Heart right ventricle (tissue), 16 donors: ENCODE measurements around the gene GNAT1. TPM values are rescaled to one million over a fixed set of nuclear protein-coding genes. Genes with fewer than 3 reads are reported as not detected.

Source experiments
- ATAC-seq, 8 donors: fragments of 200-7000 bp; cut with Tn5 transposase; one replicate each; pipeline ENCODE4 v1.9.1; 2020; ENCODE audit warnings: mild to moderate bottlenecking in 8 of 8, moderate library complexity in 8 of 8, moderate number of reproducible peaks in 1 of 8
- DNase-seq, 2 donors: peaks; one replicate each; pipeline ENCODE4 v3.0.0-alpha.2; 2020
- H3K27ac ChIP-seq, 10 donors: fragments of 200-600 bp; sonication (generic) in 2 of 10; one replicate each; pipeline versions ENCODE4 v1.5.0 to v1.8.0; 2020 to 2022; ENCODE audit warnings: mild to moderate bottlenecking in 3 of 10
- H3K27me3 ChIP-seq, 7 donors: fragments of 200-600 bp; one replicate each; pipeline ENCODE4 v1.8.0; 2021 to 2022; ENCODE audit warnings: mild to moderate bottlenecking in 2 of 7
- H3K36me3 ChIP-seq, 9 donors: fragments of 200-600 bp; sonication (generic) in 1 of 9; one replicate each; pipeline versions ENCODE4 v1.5.0 to v1.8.0; 2020 to 2022; ENCODE audit warnings: mild to moderate bottlenecking in 2 of 9
- H3K4me1 ChIP-seq, 9 donors: fragments of 200-600 bp; sonication (generic) in 1 of 9; one replicate each; pipeline versions ENCODE4 v1.5.0 to v1.8.0; 2020 to 2022; ENCODE audit warnings: mild to moderate bottlenecking in 4 of 9
- H3K4me3 ChIP-seq, 10 donors: fragments of 200-600 bp; sonication (generic) in 2 of 10; one replicate each; pipeline versions ENCODE4 v1.5.0 to v1.8.0; 2020 to 2022; ENCODE audit warnings: mild to moderate bottlenecking in 7 of 10, moderate library complexity in 2 of 10
- H3K9me3 ChIP-seq, 11 donors: fragments of 200-600 bp in 10 of 11; sonication (generic) in 2 of 11; one replicate each; pipeline versions ENCODE4 v1.5.0 to v1.8.0; 2013 to 2022; ENCODE audit warnings: mild to moderate bottlenecking in 2 of 11, control low read depth in 1 of 11, moderate library complexity in 1 of 11
- WGBS, 2 donors: extraction: QIAGEN DNeasy Blood & Tissue Kit; methylation state at CpG; one replicate each; pipeline ENCODE4 v1.1.7; 2013; ENCODE audit warnings: inconsistent platforms in 1 of 2; 5-methylcytosine and 5-hydroxymethylcytosine counted together
- intact Hi-C, 10 donors: fragments of 100-400 bp; cut with DNase I; formaldehyde crosslinking; loops; one replicate each; pipeline versions ENCODE4 v1.11.1 to v1.14.2; 2022
- polyA plus RNA-seq, 2 donors: library from polyadenylated mRNA; stranded (reverse); fragments of 200-250 nt; gene quantifications; one replicate each; pipeline ENCODE4 v1.2.3, GENCODE V29; 2013
- total RNA-seq, 10 donors: library from RNA; stranded (reverse); fragmentation: NEBNext Ultra II Directional in 3 of 10; extraction: Animal tissue kit (Norgen Biotek cat#: 25700) in 3 of 10; gene quantifications; one replicate each; pipeline versions ENCODE4 v1.2.1 to v1.2.4, GENCODE V29; 2021 to 2023
- TF ChIP-seq, protein P1 (sequence below), 9 donors: fragments of 200-600 bp; sonication (generic) in 2 of 9; IDR thresholded peaks; one replicate each; pipeline versions ENCODE4 v1.5.0 to v1.8.0; 2021 to 2022; ENCODE audit warnings: antibody characterized with exemption in 9 of 9, mild to moderate bottlenecking in 5 of 9, moderate library complexity in 1 of 9
- donor health status: Arrhythmogenic right ventricular cardiomyopathy.
- donor health status: ischemic (EF 13 %, LVEDD 7.1; RV severe dilation, severe dysfunction).
- donor health status: healthy with polysubstance abuse.
- donor health status: DM: no; HTN: yes; CAD: no.
- donor health status: DM: no; HTN: no; CAD: no.
- donor health status: ischemic (EF 25% LVEDD 6.9; RV normal size, moderate dysfunction).
- donor health status: ischemic (EF 25% LVEDD 5.7; RV mildly dilated, moderate dysfunction).
- donor health status: healthy.
- donor health status: DM: yes; HTN: yes; CAD: no.
- donor health status: Ischemic cardiomyopathy.
- donor health status: ischemic (EF 35%, LVEDD 5.7; RV mildly dilated, moderate dysfunction).
- donor health status: nonischemic (EF 11% LVEDD 7.7; RV severe dilation, severe dysfunction).
- donor health status: DM: yes; HTN: yes; CAD: no.
- donor health status: PGD.
- donor health status: ischemic (EF 29% LVEDD 5.4; RV normal size, mild dysfunction).
- donor health status: nonischemic (EF 23%, LVEDD 6.1; RV moderate dilation, normal function).

The GNAT1 gene
- total and polyA plus RNA-seq, 12 donors: not detected

DNA sequence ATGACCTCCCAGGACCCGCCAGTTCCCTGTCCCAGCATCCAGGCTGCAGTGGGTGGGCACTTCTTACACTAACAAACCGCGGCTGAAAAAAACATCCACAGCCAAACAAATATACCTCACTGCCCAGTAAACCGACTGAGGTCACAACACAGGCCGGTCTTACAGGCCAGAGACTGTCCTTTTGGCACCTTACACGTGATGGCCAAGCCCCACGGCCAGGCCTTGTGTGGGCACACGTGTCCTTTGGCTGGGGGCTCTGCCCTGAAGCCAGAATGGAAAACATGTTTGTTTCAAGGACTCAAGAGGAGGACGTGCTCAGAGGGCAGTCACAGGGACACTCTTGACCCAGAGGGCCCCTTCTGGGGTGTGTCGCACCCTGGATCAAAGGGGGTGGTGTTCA is 23.4 kb downstream of the GNAT1 start:
- H3K36me3 ChIP-seq: peaks cover 0 to 6% (median 0%) of the 10 kb centered on the region in 9 donors
- H3K4me3 ChIP-seq: no peak overlapping the region
- TF ChIP-seq, protein P1, sequence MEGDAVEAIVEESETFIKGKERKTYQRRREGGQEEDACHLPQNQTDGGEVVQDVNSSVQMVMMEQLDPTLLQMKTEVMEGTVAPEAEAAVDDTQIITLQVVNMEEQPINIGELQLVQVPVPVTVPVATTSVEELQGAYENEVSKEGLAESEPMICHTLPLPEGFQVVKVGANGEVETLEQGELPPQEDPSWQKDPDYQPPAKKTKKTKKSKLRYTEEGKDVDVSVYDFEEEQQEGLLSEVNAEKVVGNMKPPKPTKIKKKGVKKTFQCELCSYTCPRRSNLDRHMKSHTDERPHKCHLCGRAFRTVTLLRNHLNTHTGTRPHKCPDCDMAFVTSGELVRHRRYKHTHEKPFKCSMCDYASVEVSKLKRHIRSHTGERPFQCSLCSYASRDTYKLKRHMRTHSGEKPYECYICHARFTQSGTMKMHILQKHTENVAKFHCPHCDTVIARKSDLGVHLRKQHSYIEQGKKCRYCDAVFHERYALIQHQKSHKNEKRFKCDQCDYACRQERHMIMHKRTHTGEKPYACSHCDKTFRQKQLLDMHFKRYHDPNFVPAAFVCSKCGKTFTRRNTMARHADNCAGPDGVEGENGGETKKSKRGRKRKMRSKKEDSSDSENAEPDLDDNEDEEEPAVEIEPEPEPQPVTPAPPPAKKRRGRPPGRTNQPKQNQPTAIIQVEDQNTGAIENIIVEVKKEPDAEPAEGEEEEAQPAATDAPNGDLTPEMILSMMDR (IDR thresholded peaks at IDR 0.05): no peak
- no peak overlapping the region for H3K27ac ChIP-seq
- no peak for DNase-seq
- H3K4me1 ChIP-seq: peaks cover 0 to 5% (median 0%) of the 10 kb centered on the region in 9 donors
- H3K27me3 ChIP-seq: no peaks in the 10 kb centered on the region
- 77 to 80% methylated on average over 10 of the region's 10 CpGs for WGBS, 2 donors
- H3K9me3 ChIP-seq: no peaks in the 10 kb centered on the region
- ATAC-seq: no peak
- intact Hi-C loops: no loop called here

DNA sequence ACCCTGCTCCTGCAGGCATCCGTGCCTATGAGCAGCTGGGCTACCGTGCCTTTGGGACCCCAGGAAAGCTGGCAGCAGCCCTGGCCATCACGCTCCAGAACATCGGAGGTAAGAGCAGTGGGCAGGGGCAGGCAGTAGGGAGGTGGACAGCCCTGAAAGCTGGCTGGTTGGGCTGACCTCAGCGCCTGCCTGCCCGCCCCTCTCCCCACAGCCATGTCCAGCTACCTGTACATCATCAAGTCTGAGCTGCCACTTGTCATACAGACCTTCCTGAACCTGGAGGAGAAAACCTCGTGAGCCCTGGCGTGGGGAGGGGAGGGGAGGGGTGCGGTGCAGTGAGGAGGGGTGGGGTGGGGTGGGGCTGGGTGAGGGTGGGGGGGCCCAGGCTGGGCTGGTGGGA is 24.1 kb downstream of the GNAT1 start:
- DNase-seq (no peak), ATAC-seq (no peak)
- H3K9me3 ChIP-seq: no peaks in the 10 kb centered on the region
- H3K36me3 ChIP-seq: peaks cover 0 to 6% (median 0%) of the 10 kb centered on the region in 9 donors
- H3K27ac ChIP-seq: no peak overlapping the region
- TF ChIP-seq, protein P1 (IDR thresholded peaks at IDR 0.05): no peak
- H3K27me3 ChIP-seq: no peaks in the 10 kb centered on the region
- WGBS, 2 donors: 64 to 67% methylated on average over 6 to 9 of the region's 9 CpGs
- intact Hi-C loops: no loop called here
- H3K4me3 ChIP-seq: no peak overlapping the region
- H3K4me1 ChIP-seq: peaks cover 0 to 11% (median 0%) of the 10 kb centered on the region in 9 donors

DNA sequence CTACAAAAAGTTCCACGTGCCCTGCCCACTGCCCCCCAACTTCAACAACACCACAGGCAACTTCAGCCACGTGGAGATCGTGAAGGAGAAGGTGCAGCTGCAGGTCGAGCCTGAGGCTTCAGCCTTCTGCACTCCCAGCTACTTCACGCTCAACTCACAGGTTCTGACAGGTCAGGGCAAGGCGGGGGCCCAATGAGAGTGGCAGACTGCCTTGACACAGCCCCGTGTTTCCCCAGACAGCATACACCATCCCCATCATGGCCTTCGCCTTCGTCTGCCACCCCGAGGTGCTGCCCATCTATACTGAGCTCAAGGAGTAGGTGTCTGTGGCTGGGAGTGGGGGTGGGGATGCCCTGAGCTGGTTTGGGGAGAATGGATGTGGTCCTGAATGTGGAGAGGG is 26.3 kb downstream of the GNAT1 start:
- TF ChIP-seq, protein P1 (IDR thresholded peaks at IDR 0.05): no peak
- Histone ChIP-seq H3K36me3 (peaks cover 0 to 6% (median 0%) of the 10 kb centered on the region in 9 donors), H3K27me3 (no peaks in the 10 kb centered on the region), H3K9me3 (no peaks in the 10 kb centered on the region), H3K4me3 (no peak overlapping the region), H3K4me1 (peaks cover 0 to 15% (median 0%) of the 10 kb centered on the region in 9 donors), H3K27ac (no peak overlapping the region)
- intact Hi-C loops: no loop called here
- 81 to 85% methylated on average over 10 of the region's 10 CpGs for WGBS, 2 donors
- DNase-seq (no peak), ATAC-seq (no peak)

DNA sequence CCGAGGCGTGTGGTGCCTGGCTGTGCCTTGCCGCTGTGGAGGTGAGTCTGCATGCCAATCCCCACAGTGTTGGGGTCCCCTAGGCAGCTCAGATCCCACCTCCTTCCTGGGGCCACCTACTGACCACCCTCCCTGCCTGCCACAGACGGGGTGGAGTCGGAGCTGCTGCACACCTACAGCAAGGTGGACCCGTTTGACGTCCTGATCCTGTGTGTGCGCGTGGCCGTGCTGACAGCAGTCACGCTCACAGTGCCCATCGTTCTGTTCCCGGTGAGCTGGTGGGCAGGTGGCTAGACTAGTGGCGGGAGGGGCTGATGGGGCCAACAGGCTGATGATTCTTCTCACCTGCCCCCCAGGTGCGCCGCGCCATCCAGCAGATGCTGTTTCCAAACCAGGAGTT is 27.0 kb downstream of the GNAT1 start:
- no peak for DNase-seq
- H3K4me3 ChIP-seq: no peak overlapping the region
- 93 to 95% methylated on average over 17 of the region's 17 CpGs for WGBS, 2 donors
- TF ChIP-seq, protein P1 (IDR thresholded peaks at IDR 0.05): no peak
- H3K36me3 ChIP-seq: peaks cover 0 to 6% (median 0%) of the 10 kb centered on the region in 9 donors
- no peak overlapping the region for H3K27ac ChIP-seq
- H3K27me3 ChIP-seq: no peaks in the 10 kb centered on the region
- intact Hi-C loops: no loop called here
- peaks cover 0 to 14% (median 0%) of the 10 kb centered on the region in 9 donors for H3K4me1 ChIP-seq
- no peak for ATAC-seq
- H3K9me3 ChIP-seq: no peaks in the 10 kb centered on the region
